Mesenchymal stem cell (in vitro differentiated cells and primary cell): ENCODE measurements around the gene SPDYE4.

Experiments
- DNase-seq: peaks from one replicate; pipeline ENCODE4 v3.0.0-alpha.2; 2013
- H2AFZ ChIP-seq: one replicate; pipeline ENCODE4 v1.6.1; 2013; ENCODE audit warnings: low read depth, mild to moderate bottlenecking, control low read depth, inconsistent platforms, low read length, moderate library complexity
- H2AK5ac ChIP-seq: 2 replicates; pipeline ENCODE4 v1.6.1; 2013; ENCODE audit warnings: low read length, moderate library complexity, mild to moderate bottlenecking, inconsistent platforms; ENCODE audit not compliant: severe bottlenecking
- H2BK120ac ChIP-seq: one replicate; pipeline ENCODE4 v1.6.1; 2013; ENCODE audit warnings: low read depth, mild to moderate bottlenecking, inconsistent platforms, low read length, moderate library complexity
- H2BK12ac ChIP-seq, 2 experiments: one replicate each; pipeline ENCODE4 v1.6.1; 2013; ENCODE audit warnings: inconsistent platforms in 2 of 2, low read length in 2 of 2, mild to moderate bottlenecking in 2 of 2, moderate library complexity in 2 of 2, control low read depth in 1 of 2
- H2BK15ac ChIP-seq: one replicate; pipeline ENCODE4 v1.6.1; 2013; ENCODE audit warnings: mild to moderate bottlenecking, low read depth, inconsistent platforms; ENCODE audit not compliant: poor library complexity, severe bottlenecking
- H2BK5ac ChIP-seq: 2 replicates; pipeline ENCODE4 v1.6.1; 2013; ENCODE audit warnings: low read depth, mild to moderate bottlenecking, low read length, control low read depth, inconsistent platforms; ENCODE audit not compliant: poor library complexity, severe bottlenecking
- H3K14ac ChIP-seq, 2 experiments: one replicate each; pipeline ENCODE4 v1.6.1; 2013; ENCODE audit warnings: inconsistent platforms in 2 of 2, low read length in 2 of 2, control low read depth in 1 of 2, mild to moderate bottlenecking in 1 of 2, moderate library complexity in 1 of 2
- H3K18ac ChIP-seq, 2 experiments: one replicate each; pipeline ENCODE4 v1.6.1; 2013; ENCODE audit warnings: inconsistent platforms in 2 of 2, low read length in 2 of 2, control low read depth in 1 of 2, low read depth in 1 of 2, mild to moderate bottlenecking in 1 of 2
- H3K23ac ChIP-seq, 2 experiments: one replicate each; pipeline ENCODE4 v1.6.1; 2013; ENCODE audit warnings: inconsistent platforms in 2 of 2, low read length in 2 of 2, mild to moderate bottlenecking in 2 of 2, moderate library complexity in 2 of 2, control low read depth in 1 of 2
- H3K27ac ChIP-seq: 2 replicates; pipeline ENCODE4 v1.5.1; 2013; ENCODE audit warnings: mild to moderate bottlenecking, moderate library complexity, low read length, control low read depth, inconsistent platforms; ENCODE audit not compliant: poor library complexity, severe bottlenecking
- H3K27me3 ChIP-seq, 2 experiments: 2 replicates each; pipeline versions ENCODE4 v1.6.1 to v1.7.0; 2013; ENCODE audit warnings: low read length in 2 of 2, mild to moderate bottlenecking in 2 of 2, moderate library complexity in 2 of 2, control low read depth in 1 of 2, inconsistent platforms in 1 of 2; ENCODE audit not compliant: control insufficient read depth in 1 of 2, insufficient read depth in 1 of 2
- H3K36me3 ChIP-seq, 2 experiments: 2 replicates each; pipeline versions ENCODE4 v1.6.1 to v1.7.0; 2013; ENCODE audit warnings: low read length in 2 of 2, control low read depth in 1 of 2, inconsistent platforms in 1 of 2, low read depth in 1 of 2, mild to moderate bottlenecking in 1 of 2; ENCODE audit not compliant: insufficient read depth in 2 of 2, control insufficient read depth in 1 of 2
- H3K4ac ChIP-seq, 2 experiments: one replicate each; pipeline ENCODE4 v1.6.1; 2013; ENCODE audit warnings: inconsistent platforms in 2 of 2, low read length in 2 of 2, mild to moderate bottlenecking in 2 of 2, moderate library complexity in 2 of 2, control low read depth in 1 of 2, low read depth in 1 of 2
- H3K4me1 ChIP-seq: 2 replicates; pipeline ENCODE4 v1.6.1; 2013; ENCODE audit warnings: low read depth, low read length, control low read depth; ENCODE audit not compliant: control insufficient read depth, insufficient read depth
- H3K4me2 ChIP-seq: 2 replicates; pipeline ENCODE4 v1.6.1; 2013; ENCODE audit warnings: low read length, mild to moderate bottlenecking, inconsistent platforms; ENCODE audit not compliant: poor library complexity, severe bottlenecking
- H3K4me3 ChIP-seq, 2 experiments: 2 replicates each; pipeline versions ENCODE4 v1.5.1 to v1.7.0; 2013; ENCODE audit warnings: low read length in 2 of 2, mild to moderate bottlenecking in 2 of 2, control low read depth in 1 of 2, low read depth in 1 of 2; ENCODE audit not compliant: insufficient read depth in 1 of 2
- H3K79me1 ChIP-seq: replicated peaks from 2 replicates; pipeline ENCODE4 v1.6.1; 2013; ENCODE audit warnings: mild to moderate bottlenecking, control low read depth, low read length, inconsistent platforms; ENCODE audit not compliant: poor library complexity, severe bottlenecking
- H3K9ac ChIP-seq: 2 replicates; pipeline ENCODE4 v1.7.0; 2013; ENCODE audit warnings: mild to moderate bottlenecking, low read length, moderate library complexity
- H3K9me3 ChIP-seq: 2 replicates; pipeline ENCODE4 v1.7.0; 2013; ENCODE audit warnings: mild to moderate bottlenecking, low read length; ENCODE audit not compliant: control insufficient read depth
- H4K8ac ChIP-seq: one replicate; pipeline ENCODE4 v1.6.1; 2013; ENCODE audit warnings: inconsistent platforms, mild to moderate bottlenecking, low read length, moderate library complexity
- H4K91ac ChIP-seq: one replicate; pipeline ENCODE4 v1.6.1; 2013; ENCODE audit warnings: mild to moderate bottlenecking, low read length, inconsistent platforms
- WGBS: methylation state at CpG from one replicate; pipeline ENCODE4 v1.1.7; 2013; ENCODE audit warnings: mixed read lengths; 5-methylcytosine and 5-hydroxymethylcytosine counted together

Gene SPDYE4

DNA sequence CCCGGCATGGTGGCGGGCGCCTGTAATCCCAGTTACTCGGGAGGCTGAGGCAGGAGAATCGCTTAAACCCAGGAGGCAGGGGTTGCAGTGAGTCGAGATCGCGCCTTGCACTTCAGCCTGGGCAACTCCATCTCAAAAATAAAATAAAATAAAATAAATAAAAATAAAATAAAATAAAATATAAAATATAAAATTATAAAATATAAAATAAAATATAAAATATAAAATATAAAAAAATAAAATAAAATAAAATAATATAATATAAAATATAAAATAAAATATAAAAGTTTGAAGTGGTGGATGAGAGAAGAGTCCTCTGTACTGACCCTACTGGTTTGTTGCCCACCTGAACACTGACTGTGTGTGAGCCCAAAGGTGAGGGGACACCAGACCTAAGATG is 28.9 kb downstream of the SPDYE4 start:
- H2AFZ ChIP-seq: no peak overlapping the region
- DNase-seq: no peak

DNA sequence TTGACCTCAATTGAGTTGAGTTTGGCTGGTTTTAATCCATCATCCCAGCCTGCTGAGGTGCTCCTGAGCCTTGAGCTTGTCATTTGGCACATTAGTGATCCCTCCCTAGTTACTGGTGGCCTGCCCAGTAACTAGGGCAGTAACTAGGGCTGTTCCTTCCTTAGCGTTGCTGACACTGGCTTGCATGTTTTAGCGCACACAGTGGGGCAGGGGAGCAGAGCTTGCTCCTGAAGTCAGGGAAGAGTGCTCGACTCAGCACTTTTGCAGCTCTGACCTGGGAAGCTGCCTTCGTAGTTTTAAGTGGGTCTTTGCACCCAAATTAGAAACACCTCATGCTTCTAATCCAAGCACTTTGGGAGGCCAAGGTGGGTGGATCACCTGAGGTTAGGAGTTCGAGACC is 29.4 kb downstream of the SPDYE4 start:
- Histone ChIP-seq H3K4me3 (no peak overlapping the region), H2AK5ac (no peak overlapping the region), H3K23ac (no peak overlapping the region), H3K9ac (no peak overlapping the region), H3K18ac (peak overlapping the region in 1 of 2 experiments; percentile 6), H3K4me2 (no peak overlapping the region), H4K8ac (no peak overlapping the region), H2BK12ac (no peak overlapping the region), H2BK15ac (no peak overlapping the region), H3K9me3 (no peaks in the 10 kb centered on the region), H3K4me1 (no peaks in the 10 kb centered on the region), H3K36me3 (no peaks in the 10 kb centered on the region), H2AFZ (no peak overlapping the region), H3K4ac (no peak overlapping the region), H3K79me1 (no peaks in the 10 kb centered on the region), H3K27me3 (peaks cover 0 to 7% of the 10 kb centered on the region in 2 experiments), H4K91ac (no peak overlapping the region), H2BK120ac (no peak overlapping the region), H2BK5ac (no peak overlapping the region), H3K27ac (no peak overlapping the region), H3K14ac (no peak overlapping the region)
- WGBS: 75% methylated on average over 5 of the region's 5 CpGs
- no peak for DNase-seq

More for the DNA sequence above, 28.9 kb downstream of the SPDYE4 start:
- Histone ChIP-seq H2AK5ac (no peak overlapping the region), H3K4me3 (no peak overlapping the region), H3K36me3 (no peaks in the 10 kb centered on the region), H3K9me3 (no peaks in the 10 kb centered on the region), H3K9ac (no peak overlapping the region), H3K27ac (no peak overlapping the region), H3K23ac (no peak overlapping the region), H3K79me1 (no peaks in the 10 kb centered on the region), H3K14ac (no peak overlapping the region), H2BK120ac (no peak overlapping the region), H4K91ac (no peak overlapping the region), H3K27me3 (peaks cover 0 to 7% of the 10 kb centered on the region in 2 experiments), H3K18ac (no peak overlapping the region), H3K4me2 (no peak overlapping the region), H2BK12ac (no peak overlapping the region), H2BK15ac (no peak overlapping the region), H2BK5ac (no peak overlapping the region), H3K4ac (no peak overlapping the region), H4K8ac (no peak overlapping the region), H3K4me1 (no peaks in the 10 kb centered on the region)
- 98% methylated on average over 5 of the region's 8 CpGs for WGBS

DNA sequence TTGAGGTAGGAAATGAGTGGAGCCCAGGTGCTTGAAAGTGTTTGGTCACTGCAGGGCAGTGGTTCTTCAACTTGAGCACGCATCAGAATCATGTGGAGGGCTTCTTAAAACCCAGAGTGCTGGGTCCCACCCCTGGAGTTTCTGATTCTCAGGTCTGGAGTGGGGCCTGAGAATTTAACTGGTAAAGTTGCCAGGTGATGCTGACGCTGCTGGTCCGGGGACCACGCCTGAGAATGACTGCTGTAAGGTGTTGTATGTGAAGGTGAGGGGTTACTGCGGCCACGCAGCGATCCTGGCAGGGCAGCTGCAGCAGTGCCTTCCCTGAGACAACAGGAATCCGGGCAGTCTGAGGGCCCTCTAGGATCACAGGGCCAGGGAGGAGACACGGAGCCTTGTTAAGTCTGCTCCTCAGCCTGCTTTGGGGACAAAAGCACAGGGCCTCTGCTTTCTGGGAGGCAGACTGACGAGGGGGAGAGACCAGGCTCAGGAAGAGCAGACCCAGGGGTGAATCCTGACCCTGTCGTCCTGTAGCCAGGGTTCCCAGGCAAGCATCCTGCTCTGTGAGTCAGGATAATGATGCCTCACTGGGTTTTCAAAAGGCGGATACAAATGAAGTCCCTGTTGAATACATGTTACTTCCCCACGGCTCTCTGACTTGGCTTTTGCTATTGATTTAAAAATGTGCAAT is 30.0 kb downstream of the SPDYE4 start:
- Histone ChIP-seq H2AK5ac (no peak overlapping the region), H3K4me1 (no peaks in the 10 kb centered on the region), H3K79me1 (no peaks in the 10 kb centered on the region), H2BK12ac (no peak overlapping the region), H4K91ac (no peak overlapping the region), H2BK5ac (no peak overlapping the region), H3K27me3 (peaks cover 0 to 7% of the 10 kb centered on the region in 2 experiments), H3K23ac (no peak overlapping the region), H2BK120ac (no peak overlapping the region), H3K4me3 (no peak overlapping the region), H4K8ac (no peak overlapping the region), H2BK15ac (no peak overlapping the region), H3K4ac (no peak overlapping the region), H3K9me3 (no peaks in the 10 kb centered on the region), H3K27ac (no peak overlapping the region), H3K4me2 (no peak overlapping the region), H3K36me3 (no peaks in the 10 kb centered on the region), H3K18ac (no peak overlapping the region), H2AFZ (no peak overlapping the region), H3K9ac (peak overlapping the region; percentile 18), H3K14ac (no peak overlapping the region)
- DNase-seq: no peak
- 83% methylated on average over 13 of the region's 13 CpGs for WGBS

DNA sequence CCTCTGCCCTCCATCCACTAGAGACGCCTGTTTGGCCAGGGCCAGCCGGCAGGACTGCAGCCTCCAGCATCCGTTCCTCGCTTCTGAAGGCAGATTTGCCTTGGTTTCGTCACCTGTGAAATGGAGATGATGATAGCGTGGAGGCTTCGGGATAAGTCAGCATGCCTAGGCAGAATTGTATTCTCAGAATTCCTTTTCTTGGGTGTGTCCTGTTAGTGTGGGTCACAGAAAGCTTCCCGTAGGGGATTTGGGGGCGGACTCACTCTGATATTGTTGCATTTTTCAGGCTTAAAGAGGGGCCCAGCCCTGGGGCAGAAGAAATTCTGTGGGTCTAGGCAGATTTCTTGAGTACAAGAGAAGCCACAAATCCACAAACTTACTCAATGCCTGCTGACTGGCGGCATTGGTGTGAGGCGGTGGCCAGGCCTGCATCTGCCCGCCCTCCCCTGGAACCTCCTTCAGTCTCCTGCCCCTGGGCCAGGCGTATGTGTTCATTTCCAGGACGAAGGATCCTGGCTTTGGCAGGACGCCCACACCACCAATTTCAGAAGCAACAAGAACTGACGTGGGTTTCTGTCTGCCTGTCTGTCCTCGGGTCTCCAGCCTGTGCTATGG is 31.3 kb downstream of the SPDYE4 start:
- H2BK12ac ChIP-seq: no peak overlapping the region
- no peak overlapping the region for H3K4me2 ChIP-seq
- H3K9ac ChIP-seq: no peak overlapping the region
- no peak overlapping the region for H2AK5ac ChIP-seq
- no peak overlapping the region for H3K18ac ChIP-seq
- no peak overlapping the region for H2BK15ac ChIP-seq
- no peaks in the 10 kb centered on the region for H3K4me1 ChIP-seq
- H2AFZ ChIP-seq: no peak overlapping the region
- no peak overlapping the region for H3K4ac ChIP-seq
- H2BK5ac ChIP-seq: no peak overlapping the region
- H3K9me3 ChIP-seq: no peaks in the 10 kb centered on the region
- no peak overlapping the region for H3K27ac ChIP-seq
- no peak overlapping the region for H4K8ac ChIP-seq
- no peak overlapping the region for H2BK120ac ChIP-seq
- H3K14ac ChIP-seq: no peak overlapping the region
- no peak overlapping the region for H3K4me3 ChIP-seq
- no peak for DNase-seq
- 87% methylated on average over 17 of the region's 17 CpGs for WGBS
- no peaks in the 10 kb centered on the region for H3K79me1 ChIP-seq
- no peak overlapping the region for H3K23ac ChIP-seq
- peaks cover 0 to 4% of the 10 kb centered on the region in 2 experiments for H3K27me3 ChIP-seq
- no peaks in the 10 kb centered on the region for H3K36me3 ChIP-seq
- H4K91ac ChIP-seq: no peak overlapping the region
